NCI-H345 treated with DMSO at 0.1 percent for 48 hours (cell line): Measurements from ENCODE around the gene TARS1.

ENCODE experiments used
- DNase-seq: peaks from one replicate; lab custom pipeline; 2025; ENCODE audit not compliant: unreplicated experiment; lab: John Stamatoyannopoulos, UW

TARS1 gene

GRCh38 chr5:33438996-33439395 lies 1.8 kb upstream of the TARS1 start:
- DNase-seq: no peak

GRCh38 chr5:33439905-33440481 lies 772 bp upstream of the TARS1 start:
- no peak for DNase-seq

GRCh38 chr5:33441241-33442177 lies 744 bp downstream of the TARS1 start:
- DNase-seq: peak; percentile 42

DNA sequence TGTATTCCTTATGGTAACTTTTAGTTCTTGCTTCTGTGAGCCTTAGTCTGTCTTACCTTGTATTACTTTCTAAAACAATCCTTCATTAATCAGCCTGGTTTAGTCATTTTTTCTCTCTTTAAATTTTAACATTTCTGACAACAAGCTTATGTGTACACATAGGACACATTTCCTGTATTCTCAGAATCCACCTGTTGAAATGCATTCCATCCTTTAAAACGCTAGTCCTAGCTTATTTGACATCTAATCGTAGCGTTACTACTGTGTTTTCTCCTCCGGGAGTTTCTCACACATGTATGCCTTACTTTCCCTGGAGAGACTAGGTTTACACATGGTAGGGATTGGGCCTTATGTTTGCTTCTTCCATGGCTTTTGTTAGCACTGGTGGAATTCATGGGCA lies 3.8 kb downstream of the TARS1 start:
- DNase-seq: no peak

DNA sequence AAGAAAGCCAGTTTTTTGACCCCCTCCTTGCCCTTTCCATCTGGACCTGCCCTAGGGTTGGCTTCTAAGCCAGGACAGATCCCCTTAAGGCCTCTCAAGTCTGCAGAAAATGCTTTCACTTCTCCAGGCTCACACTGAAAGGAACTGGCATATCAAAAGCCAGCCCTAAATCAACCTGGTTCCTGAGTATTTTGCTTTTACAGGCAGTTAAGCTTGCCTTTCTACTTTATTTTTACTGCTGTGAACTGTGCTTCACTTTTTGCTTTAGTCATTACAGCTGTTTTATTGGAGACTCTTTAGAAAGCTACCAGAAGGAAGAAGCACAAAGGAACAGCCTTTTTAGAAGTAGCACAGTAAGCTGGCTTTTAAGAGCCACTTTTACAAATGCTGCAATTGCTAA lies 5.0 kb downstream of the TARS1 start:
- DNase-seq: no peak

DNA sequence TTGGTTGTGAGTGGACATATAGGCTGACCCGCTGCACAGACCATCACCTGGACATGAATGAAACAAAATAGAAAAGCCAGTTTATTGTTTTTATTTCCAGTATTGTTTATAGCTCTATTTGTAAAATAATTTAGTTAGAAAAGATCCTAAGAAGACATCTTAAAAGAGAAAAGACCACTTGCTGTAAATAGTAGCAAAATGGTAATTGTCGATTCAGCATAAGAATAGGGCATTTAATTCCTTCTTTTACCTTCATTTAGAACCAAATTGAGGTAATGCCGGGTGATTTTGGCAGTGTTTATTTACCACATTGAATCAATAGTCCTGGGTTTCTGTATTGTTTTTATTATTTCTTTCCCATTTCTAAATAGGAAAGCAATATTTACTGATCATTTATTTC lies 7.4 kb downstream of the TARS1 start:
- no peak for DNase-seq

DNA sequence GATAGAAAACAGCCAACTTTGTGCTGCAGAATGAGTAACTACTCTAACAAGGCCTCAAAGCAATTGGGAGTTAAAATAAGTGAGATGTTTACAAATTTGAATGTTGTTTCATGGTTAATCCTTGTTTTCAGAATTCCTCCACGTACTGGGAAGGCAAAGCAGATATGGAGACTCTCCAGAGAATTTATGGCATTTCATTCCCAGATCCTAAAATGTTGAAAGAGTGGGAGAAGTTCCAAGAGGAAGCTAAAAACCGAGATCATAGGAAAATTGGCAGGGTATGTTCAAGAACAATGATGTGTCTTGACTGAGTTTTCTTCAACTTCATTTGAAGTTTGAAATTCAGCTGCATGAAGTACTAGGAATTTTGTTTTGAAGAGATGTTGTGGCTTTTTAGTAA lies 16.4 kb downstream of the TARS1 start:
- DNase-seq: no peak

DNA sequence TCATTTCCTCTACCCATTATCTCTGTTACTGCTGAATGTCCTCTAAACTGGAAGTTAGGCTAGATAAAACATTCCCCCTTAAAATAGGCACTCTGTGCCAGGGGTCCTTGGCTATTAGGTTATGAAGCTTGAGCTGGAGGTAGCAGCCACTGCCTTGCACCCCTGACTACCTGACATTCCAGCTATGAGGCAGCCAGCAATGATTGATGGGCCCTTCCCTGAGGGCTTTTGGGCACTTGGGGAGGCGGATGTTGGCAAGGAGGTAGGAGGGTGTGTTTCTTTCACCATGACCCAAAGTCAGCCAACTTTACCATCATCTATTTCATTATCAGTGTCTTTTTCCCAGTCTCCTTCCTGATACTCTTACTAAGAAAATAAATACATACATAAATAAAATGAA lies 17.1 kb downstream of the TARS1 start:
- DNase-seq: no peak

GRCh38 chr5:33460210-33460609 lies 19.4 kb downstream of the TARS1 start:
- DNase-seq: no peak

GRCh38 chr5:33462456-33462855 lies 21.7 kb downstream of the TARS1 start:
- DNase-seq: no peak

DNA sequence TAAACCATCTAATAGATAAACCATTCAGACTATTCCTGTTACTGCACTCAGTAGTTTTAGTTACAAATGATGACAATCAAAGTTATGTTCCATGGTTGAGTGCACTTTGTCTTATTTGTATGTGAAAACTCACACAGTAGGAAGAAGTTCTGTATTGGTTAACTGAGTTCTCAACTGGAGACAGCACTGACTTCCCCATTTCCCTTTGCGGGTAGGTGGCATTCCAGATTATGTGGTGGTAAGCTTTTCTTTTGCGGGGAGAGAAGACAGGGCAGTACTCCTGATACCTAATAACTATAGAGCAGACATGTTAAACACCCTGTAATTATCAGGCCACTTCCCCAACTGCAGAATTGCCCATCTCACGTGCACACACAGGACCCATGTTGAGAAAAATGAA lies 24.4 kb downstream of the TARS1 start:
- no peak for DNase-seq

DNA sequence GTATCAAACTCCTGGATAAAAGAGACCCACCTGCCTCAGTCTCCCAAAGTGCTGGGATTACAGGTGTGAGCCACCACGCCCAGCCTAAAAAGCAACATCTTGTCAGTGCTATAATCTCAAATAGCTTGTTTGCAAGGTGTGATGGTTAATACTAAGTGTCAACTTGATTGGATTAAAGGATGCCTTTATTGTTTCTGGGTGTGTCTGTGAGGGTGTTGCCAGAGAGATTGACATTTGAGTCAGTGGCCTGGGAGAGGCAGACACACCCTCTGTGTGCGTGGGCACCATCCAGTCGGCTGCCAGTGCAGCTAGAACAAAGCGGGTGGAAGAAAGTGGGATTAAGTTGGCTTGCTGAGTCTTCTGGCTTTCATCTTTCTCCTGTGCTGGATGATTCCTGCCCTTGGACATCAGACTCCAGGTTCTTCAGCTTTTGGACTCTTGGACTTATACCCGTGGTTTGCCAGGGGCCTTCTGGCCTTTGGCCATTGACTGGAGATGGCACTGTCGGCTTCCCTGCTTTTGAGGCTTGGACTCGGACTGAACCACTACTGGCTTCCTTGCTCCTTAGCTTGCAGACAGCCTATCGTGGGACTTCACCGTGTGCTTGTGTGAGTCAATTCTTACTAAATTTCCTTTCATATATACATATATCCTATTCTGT lies 28.1 kb downstream of the TARS1 start:
- DNase-seq: no peak

DNA sequence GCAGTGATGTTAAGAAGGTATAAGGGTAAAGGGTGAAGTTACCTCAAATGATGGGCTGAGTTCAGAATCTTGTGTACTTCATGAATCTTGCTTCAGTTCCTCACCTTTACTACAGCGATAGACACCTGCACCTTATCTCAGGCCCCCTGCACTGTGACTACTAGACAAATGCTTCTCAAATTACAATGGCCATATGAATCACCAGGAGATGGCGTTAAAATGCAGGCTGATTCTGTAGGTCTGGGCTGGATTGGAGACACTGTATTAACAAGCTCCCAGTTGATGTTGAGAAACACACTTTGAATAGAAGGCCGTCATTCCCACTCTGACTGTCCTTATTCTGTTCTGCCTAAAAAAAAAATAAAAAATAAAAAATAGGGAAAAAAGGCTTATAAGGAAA lies 29.8 kb downstream of the TARS1 start:
- peak; percentile 9 for DNase-seq

DNA sequence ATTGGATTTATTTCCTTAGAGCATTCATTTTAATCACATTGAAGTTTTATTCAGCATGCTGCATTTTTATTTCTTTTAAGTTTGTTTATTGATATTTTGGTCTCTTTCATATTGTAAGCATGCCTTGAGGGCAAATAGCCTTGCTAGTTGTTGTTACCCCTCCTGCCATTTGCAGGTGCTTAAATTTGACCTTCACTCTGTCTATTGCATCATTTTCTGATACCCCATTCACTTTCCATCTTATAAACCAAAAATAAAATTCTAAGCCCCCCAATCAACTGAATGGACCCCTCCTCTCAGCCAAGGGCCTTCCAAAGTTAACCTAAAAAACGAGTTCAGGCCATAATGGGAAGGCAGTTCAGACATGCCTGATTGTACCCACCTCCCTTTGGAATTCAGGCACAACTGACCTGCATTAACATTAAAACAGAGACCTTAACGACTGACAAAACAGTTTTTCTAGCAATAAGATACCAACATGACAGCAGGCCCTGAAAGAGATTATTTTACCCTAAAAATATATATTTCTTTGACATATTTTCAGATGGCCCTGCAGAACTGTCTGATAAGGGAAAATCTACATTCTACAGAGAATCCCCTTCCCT lies 32.1 kb downstream of the TARS1 start:
- no peak for DNase-seq

- no peak for DNase-seq
Observed at GRCh38 chr5:33474004-33474403, 33.2 kb downstream of the TARS1 start.

- DNase-seq: no peak
Observed at GRCh38 chr5:33474931-33475499, 34.2 kb downstream of the TARS1 start.

DNA sequence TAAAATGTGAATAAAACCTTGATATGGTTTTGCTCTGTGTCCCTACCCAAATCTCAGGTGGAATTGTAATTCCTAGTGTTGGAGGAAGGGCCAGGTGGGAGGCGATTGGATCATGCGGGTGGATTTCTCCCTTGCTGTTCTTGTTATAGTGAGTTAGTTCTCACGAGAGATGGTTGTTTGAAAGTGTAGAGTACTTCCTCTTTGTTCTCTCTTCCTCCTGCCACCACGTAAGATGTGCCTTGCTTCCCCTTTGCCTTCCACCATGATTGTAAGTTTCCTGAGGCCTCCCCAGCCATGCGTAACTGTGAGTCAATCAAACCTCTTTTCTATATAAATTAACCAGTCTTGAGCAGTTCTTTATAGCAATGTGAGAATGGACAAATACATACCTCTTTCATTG lies 34.9 kb downstream of the TARS1 start:
- DNase-seq: no peak

GRCh38 chr5:33476992-33477391 lies 36.2 kb downstream of the TARS1 start:
- DNase-seq: no peak

DNA sequence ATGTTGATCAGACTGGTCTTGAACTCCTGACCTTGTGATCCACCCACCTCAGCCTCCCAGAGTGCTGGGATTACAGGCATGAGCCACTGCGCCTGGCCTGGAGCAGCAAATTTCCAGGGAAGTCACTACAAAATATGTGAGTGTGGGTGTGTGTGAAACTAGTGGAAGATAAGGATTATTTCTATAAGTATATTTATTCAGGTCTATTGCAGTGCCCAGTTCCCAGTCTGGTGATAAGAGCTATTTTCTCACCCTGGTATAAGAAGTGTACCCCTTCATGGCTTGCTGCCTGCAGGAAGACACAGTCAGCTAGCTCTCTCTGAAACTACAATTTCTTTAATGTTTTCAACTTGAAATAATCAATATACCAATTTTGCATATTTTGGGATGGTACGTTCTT lies 37.1 kb downstream of the TARS1 start:
- no peak for DNase-seq

- DNase-seq: no peak
Observed at GRCh38 chr5:33479311-33479710, 38.5 kb downstream of the TARS1 start.

- DNase-seq: no peak
Observed at GRCh38 chr5:33480876-33481275, 40.1 kb downstream of the TARS1 start.
